ENCODE data around the gene RGS19. TPM values are rescaled to one million over a fixed set of nuclear protein-coding genes. Genes with fewer than 3 reads are reported as not detected.
A peak's percentile ranks its signal among the peaks of the same experiment; 100 is the strongest.

RGS19 gene
- total RNA-seq, 1 donor from 2014 or later = 7.6 TPM

DNA sequence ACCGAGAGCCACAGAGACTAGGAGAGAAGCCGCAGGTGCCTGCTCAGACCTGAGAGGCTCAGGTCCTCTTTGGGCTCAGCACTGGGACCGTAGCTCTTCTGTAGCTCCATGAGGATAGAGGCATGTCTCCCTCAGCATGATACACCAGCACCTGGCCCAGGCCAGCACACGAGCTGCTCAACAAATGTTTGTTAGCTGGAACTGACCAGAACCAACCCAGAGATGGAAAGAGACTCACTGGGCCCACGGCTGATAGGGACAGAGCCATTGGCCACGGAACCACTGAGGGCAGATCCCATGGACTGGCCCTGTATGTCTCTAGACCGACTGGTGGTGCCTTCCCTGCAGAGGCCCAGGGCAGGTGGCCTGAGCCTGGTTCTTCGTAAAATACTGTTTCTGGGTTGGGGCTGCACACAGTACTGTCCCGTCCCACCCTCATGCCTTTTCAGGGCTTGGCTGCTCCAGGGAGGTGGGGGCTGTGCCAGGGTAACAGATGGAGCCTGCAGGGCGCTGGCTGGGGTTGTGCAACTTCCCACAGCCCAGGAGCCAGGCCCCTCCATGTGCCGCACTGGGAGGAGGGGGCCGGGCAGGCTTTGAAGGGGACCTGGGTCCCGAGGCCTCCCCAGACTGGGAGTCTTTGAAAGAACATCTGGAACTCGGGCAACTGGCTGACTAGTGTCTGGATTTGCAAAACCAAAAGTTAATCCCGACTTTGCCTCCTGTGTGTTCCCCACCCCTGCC is 38.1 kb downstream of the RGS19 start:
- H3K9me3 Mint-ChIP-seq (ENCODE audit: low read depth) = no peaks in the 10 kb centered on the region
- H3K4me1 Mint-ChIP-seq (ENCODE audit: low read depth) = peaks cover 9% of the 10 kb centered on the region
- H3K27me3 Mint-ChIP-seq = peaks cover 38% of the 10 kb centered on the region
- no peak overlapping the region for H3K4me3 Mint-ChIP-seq (ENCODE audit: low read depth)
- no peak overlapping the region for H3K27ac Mint-ChIP-seq
- H3K36me3 Mint-ChIP-seq (ENCODE audit: insufficient read depth) = no peaks in the 10 kb centered on the region
- TF ChIP-seq, protein P1, sequence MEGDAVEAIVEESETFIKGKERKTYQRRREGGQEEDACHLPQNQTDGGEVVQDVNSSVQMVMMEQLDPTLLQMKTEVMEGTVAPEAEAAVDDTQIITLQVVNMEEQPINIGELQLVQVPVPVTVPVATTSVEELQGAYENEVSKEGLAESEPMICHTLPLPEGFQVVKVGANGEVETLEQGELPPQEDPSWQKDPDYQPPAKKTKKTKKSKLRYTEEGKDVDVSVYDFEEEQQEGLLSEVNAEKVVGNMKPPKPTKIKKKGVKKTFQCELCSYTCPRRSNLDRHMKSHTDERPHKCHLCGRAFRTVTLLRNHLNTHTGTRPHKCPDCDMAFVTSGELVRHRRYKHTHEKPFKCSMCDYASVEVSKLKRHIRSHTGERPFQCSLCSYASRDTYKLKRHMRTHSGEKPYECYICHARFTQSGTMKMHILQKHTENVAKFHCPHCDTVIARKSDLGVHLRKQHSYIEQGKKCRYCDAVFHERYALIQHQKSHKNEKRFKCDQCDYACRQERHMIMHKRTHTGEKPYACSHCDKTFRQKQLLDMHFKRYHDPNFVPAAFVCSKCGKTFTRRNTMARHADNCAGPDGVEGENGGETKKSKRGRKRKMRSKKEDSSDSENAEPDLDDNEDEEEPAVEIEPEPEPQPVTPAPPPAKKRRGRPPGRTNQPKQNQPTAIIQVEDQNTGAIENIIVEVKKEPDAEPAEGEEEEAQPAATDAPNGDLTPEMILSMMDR (IDR thresholded peaks at IDR 0.05; ENCODE audit: unreplicated experiment) = no peak
- no peak for DNase-seq (ENCODE audit: low spot score, unreplicated experiment)

DNA sequence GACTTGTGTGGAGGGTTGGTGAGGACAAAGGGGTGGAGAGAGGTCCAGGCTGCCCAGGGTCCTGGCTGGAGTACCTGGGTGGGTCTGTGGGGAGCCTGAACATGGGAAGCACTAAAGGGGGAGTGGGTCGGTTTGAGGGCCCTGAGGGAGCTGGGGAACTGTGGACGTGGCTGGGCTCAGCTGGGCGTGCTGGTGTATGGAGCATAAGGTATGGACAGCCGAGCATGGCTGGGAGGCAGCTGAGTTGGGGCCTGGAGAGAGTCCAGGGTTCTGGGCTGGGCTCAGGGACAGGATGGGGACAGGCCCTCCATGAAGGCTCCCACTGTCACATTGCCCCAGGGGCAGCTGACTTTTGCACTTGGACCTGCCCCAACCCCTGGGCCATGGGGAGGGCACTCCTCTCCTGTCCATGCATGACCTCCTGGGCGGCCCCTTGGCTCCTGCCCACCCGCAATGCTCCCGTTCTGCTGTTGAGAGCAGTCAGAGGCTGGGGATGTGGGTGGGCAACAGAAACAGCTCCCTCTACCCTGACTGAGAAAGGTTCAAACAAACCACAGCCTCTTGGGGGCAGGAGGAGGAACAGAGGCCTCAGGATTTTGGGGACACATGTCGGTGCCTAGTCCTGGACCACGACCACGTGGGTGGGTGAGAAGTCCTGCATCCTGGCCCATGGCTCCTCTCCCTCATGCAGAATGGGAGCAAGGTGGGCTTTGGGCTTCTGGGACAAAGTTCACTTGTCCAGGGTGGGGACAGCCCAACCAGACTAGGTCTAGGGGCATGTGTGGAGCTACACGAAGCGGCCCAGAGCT is 38.9 kb downstream of the RGS19 start:
- Mint-ChIP-seq H3K27ac (no peak overlapping the region), H3K27me3 (peaks cover 31% of the 10 kb centered on the region), H3K9me3 (ENCODE audit: low read depth) (no peaks in the 10 kb centered on the region), H3K36me3 (ENCODE audit: insufficient read depth) (no peaks in the 10 kb centered on the region), H3K4me3 (ENCODE audit: low read depth) (no peak overlapping the region), H3K4me1 (ENCODE audit: low read depth) (peaks cover 13% of the 10 kb centered on the region)
- DNase-seq (ENCODE audit: low spot score, unreplicated experiment) = no peak
- TF ChIP-seq, protein P1 (IDR thresholded peaks at IDR 0.05; ENCODE audit: unreplicated experiment) = no peak

DNA sequence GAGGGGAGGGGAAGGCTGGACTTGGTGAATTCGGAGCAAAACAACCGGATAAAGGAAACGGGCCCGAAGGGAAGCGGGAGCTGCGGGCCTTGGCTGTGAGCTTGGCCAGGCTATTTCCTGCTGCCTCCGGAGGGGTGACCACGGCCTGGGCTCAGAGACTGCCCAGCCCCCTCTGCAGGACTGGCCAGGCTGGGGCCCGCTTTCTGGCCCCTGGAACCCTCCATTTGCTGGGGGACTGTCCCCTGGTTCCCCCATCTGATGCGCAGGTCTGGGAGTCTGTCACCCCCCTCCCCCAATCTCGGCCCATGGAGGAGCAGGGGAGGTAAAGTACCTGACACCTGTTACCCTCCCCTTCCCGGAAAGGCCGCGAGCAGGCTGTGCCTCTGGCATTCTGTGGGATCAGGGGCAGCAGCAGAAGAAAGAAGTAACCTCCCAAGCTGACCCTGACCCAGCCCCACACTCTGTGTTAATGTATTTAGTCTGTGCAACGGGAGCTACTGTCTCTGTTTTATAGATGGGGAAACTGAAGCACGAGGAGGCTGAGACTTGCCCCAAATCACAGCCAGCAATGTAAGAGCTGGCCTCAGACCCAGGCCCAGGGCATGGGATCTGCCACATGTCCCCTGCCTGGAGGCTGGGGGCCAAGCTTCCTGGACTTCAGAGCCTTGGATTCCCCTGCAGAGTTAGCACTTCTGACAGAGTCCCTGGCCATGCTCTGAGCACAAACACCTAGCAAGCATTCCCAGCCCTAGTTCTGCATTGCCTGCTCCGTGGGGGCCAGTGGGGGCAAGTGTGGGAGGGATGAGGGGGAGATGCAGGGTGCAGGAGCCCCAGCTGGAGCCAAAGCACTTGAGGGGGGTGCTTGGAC is 39.8 kb downstream of the RGS19 start:
- Mint-ChIP-seq H3K4me3 (ENCODE audit: low read depth) (peak overlapping the region; percentile 60), H3K4me1 (ENCODE audit: low read depth) (peaks cover 16% of the 10 kb centered on the region), H3K27ac (no peak overlapping the region), H3K27me3 (peaks cover 28% of the 10 kb centered on the region), H3K36me3 (ENCODE audit: insufficient read depth) (no peaks in the 10 kb centered on the region), H3K9me3 (ENCODE audit: low read depth) (no peaks in the 10 kb centered on the region)
- no peak for DNase-seq (ENCODE audit: low spot score, unreplicated experiment)
- TF ChIP-seq, protein P1 (IDR thresholded peaks at IDR 0.05; ENCODE audit: unreplicated experiment) = no peak

DNA sequence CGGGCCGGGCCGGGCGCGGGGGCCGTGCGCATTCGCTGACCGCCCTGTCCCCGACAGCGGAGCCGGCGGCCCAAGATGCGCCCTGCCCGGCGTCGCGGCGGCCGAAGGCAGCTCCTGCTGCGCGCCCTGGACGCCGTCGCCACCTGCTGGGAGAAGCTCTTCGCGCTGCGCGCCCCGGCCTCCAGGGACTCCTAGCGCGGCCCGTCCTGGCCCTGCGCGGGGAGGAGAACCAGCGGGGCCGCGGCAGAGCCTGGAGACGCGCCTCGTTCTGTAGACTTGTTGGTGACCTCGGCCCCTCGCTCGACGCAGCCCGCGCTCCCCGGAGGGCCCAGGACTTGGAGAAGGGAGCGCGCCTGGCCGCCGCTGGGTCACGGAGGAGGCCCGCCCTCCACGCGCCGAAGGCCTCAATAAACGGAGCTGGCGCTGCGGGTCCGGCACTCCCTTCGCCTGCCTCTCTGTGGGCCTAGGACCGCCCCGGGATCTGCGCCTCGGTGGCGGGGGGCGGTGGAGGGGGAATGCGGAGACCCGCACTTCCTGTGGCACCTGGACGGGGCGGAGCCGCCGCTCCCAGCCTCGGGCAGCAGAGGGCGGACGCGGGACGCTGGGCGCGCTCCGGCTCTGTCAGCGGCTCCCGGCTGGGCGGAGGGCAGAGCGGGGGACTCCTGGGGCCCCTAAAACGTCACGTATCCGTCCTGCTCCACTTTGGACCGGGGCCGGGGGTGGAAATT is 40.6 kb downstream of the RGS19 start:
- peaks cover 20% of the 10 kb centered on the region for H3K27me3 Mint-ChIP-seq
- peaks cover 5% of the 10 kb centered on the region for H3K36me3 Mint-ChIP-seq (ENCODE audit: insufficient read depth)
- no peaks in the 10 kb centered on the region for H3K9me3 Mint-ChIP-seq (ENCODE audit: low read depth)
- DNase-seq (ENCODE audit: low spot score, unreplicated experiment) = peak; percentile 78
- H3K4me1 Mint-ChIP-seq (ENCODE audit: low read depth) = peaks cover 16% of the 10 kb centered on the region
- H3K27ac Mint-ChIP-seq = no peak overlapping the region
- peak overlapping the region; percentile 60 for H3K4me3 Mint-ChIP-seq (ENCODE audit: low read depth)
- TF ChIP-seq, protein P1 (IDR thresholded peaks at IDR 0.05; ENCODE audit: unreplicated experiment) = peak; percentile 66
